ENCODE measurements around the gene GMPPB.
"Not testable (repeated sequence)": the region's sequence is repeated elsewhere in the genome, so short reads cannot be mapped to it uniquely, and the experiment has no call there.

The GMPPB gene

GRCh38 chr3:49689908-49690624, 33.7 kb downstream of the GMPPB start:
- H3K27me3 ChIP-seq; H3K36me3 ChIP-seq; H3K9me3 ChIP-seq; intact Hi-C loops (cut with DNase I; ENCODE audit: low total_unique reads); DNase-seq: not testable (repeated sequence)
- Histone ChIP-seq H3K27ac (peak overlapping the region; percentile 84 to 85), H3K4me3 (peak overlapping the region; percentile 81 to 91), H3K4me1 (peaks cover 0 to 48% (median 33%) of the 10 kb centered on the region in 4 donors)

DNA sequence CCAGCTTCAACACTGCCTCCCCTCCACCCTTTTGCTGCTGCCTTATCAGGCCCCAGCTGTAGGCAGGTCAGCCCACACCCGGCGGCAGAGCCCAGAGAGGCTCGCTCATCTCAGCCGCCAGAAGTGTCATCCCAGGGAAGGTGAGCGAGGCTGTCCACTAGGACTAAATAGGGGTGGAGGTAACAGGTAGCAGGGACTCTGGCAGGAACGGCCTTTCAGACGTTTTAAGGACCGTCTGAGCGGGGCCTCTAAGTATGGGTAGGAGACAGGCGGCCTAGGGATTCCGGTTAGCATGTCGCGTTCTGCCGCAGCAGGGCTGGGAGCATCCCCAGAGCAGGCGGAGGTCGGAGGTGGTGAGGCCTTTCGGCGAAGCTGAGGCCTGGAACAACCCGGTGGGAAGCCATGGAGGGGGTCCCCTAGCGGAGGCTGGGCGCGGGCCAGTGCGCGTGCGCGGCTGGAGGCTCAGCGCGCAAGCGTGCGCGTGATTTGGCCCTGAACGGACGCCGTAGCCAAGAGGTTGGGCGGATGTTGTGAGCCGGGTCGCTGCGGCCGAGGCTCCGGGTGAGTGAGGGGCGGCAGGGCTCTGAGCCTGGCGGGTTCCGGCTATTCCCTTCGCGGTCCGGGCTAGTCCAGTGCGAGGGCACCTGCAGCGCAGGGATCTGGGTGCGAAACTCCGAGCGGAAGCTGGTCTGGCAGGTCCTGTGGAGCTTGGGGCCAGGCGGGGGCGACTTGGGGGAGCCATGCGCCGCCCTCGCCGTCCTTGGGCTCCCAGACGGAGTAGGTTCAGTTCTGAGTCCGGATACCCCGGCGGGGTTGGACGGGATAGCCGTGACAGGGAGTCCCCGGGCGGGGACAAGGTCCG, 34.5 kb downstream of the GMPPB start, which contains the start of the genes MST1 and RNF123:
MST1 (minus strand) TSS at position 429 of the 862 bp plus-strand sequence. CDS start 783 bp downstream, outside the sequence.
RNF123 (plus strand) TSS at position 512 of the 862 bp plus-strand sequence. CDS start 1,609 bp downstream, outside the sequence.
- DNase-seq, result peak; percentile 79 to 92
- peak; percentile 28 to 30 for TF ChIP-seq CTCF (IDR thresholded peaks at IDR 0.05)
- peak within 1 kb of the TSS; percentile 84 to 85 for H3K27ac ChIP-seq

DNA sequence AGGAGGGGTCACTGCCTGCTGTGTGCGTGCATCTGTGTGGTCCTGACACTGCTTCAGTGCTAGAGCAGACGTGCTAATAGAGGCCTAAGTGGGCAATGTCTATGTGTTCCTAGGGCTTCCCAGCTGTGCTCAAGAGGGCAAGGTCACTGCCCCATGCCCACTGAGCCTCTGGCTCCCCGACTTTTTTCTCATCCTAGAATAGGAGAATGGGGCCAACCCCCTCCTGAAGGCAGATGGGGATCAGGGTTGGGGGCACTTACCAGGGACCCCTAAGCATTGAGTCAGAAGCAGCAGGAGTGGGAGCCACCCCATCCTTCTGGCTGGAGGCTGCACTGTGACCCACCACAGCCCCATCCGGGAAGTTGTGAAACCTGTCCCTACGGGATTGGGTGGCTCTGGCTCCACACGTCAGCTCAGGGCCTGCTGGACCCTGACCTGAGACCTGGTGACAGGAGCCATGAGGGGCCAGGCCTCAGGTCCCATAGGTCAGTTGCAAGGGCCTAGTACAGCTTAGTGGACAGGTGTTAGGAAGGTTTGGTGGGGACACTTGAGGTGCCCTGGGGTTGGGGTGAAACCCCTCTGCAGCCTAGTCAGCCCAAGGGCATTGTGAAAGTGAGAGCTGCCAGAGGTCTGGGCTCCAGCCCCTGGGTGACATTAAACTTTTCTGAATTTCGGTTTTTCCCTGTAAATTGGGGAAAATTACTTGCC, 35.3 kb downstream of the GMPPB start:
- intact Hi-C loops (cut with DNase I; ENCODE audit: low total_unique reads); H3K27me3 ChIP-seq; H3K9me3 ChIP-seq; DNase-seq: not testable (repeated sequence)
- peaks cover 0 to 48% (median 33%) of the 10 kb centered on the region in 4 donors for H3K4me1 ChIP-seq
- H3K4me3 ChIP-seq, result peak overlapping the region; percentile 81 to 91
- H3K36me3 ChIP-seq, result peaks cover 3 to 13% (median 6%) of the 10 kb centered on the region in 3 donors
- peak overlapping the region; percentile 84 to 85 for H3K27ac ChIP-seq

More for the DNA sequence above, 34.5 kb downstream of the GMPPB start, which contains the start of the genes MST1 and RNF123:
- Histone ChIP-seq H3K36me3 (peaks cover 0 to 6% (median 0%) of the 10 kb centered on the region in 3 donors), H3K27me3 (no peaks in the 10 kb centered on the region), H3K9me3 (no peaks in the 10 kb centered on the region), H3K4me1 (peaks cover 0 to 48% (median 33%) of the 10 kb centered on the region in 4 donors), H3K4me3 (peak within 1 kb of the TSS; percentile 81 to 91)
- intact Hi-C loops (cut with DNase I; ENCODE audit: low total_unique reads), result no loop called here

- H3K27ac ChIP-seq; H3K27me3 ChIP-seq; DNase-seq; intact Hi-C loops (cut with DNase I; ENCODE audit: low total_unique reads); H3K4me3 ChIP-seq; H3K9me3 ChIP-seq: not testable (repeated sequence)
- Histone ChIP-seq H3K4me1 (peaks cover 0 to 48% (median 33%) of the 10 kb centered on the region in 4 donors), H3K36me3 (peaks cover 14 to 24% (median 16%) of the 10 kb centered on the region in 3 donors)
Measured at GRCh38 chr3:49687424-49687795, 36.3 kb downstream of the GMPPB start.

- DNase-seq; H3K27me3 ChIP-seq; intact Hi-C loops (cut with DNase I; ENCODE audit: low total_unique reads); H3K9me3 ChIP-seq: not testable (repeated sequence)
- peak overlapping the region; percentile 36 to 46 for H3K4me3 ChIP-seq
- H3K36me3 ChIP-seq, result peaks cover 16 to 29% (median 22%) of the 10 kb centered on the region in 3 donors
- H3K4me1 ChIP-seq, result peaks cover 0 to 47% (median 33%) of the 10 kb centered on the region in 4 donors
- H3K27ac ChIP-seq, result peak overlapping the region; percentile 4 to 33
Measured at GRCh38 chr3:49686769-49687423, 36.9 kb downstream of the GMPPB start.

GRCh38 chr3:49686346-49686745, 37.4 kb downstream of the GMPPB start:
- H3K9me3 ChIP-seq; intact Hi-C loops (cut with DNase I; ENCODE audit: low total_unique reads); DNase-seq; H3K27me3 ChIP-seq: not testable (repeated sequence)
- H3K36me3 ChIP-seq, result peaks cover 22 to 35% (median 27%) of the 10 kb centered on the region in 3 donors
- peaks cover 0 to 41% (median 31%) of the 10 kb centered on the region in 4 donors for H3K4me1 ChIP-seq
- peak overlapping the region; percentile 36 to 46 for H3K4me3 ChIP-seq
- peak overlapping the region; percentile 4 to 33 for H3K27ac ChIP-seq

- intact Hi-C loops (cut with DNase I; ENCODE audit: low total_unique reads); H3K27me3 ChIP-seq; H3K27ac ChIP-seq; H3K9me3 ChIP-seq; DNase-seq: not testable (repeated sequence)
- peak overlapping the region; percentile 36 to 46 for H3K4me3 ChIP-seq
- H3K36me3 ChIP-seq, result peaks cover 27 to 40% (median 32%) of the 10 kb centered on the region in 3 donors
- peaks cover 0 to 36% (median 26%) of the 10 kb centered on the region in 4 donors for H3K4me1 ChIP-seq
Measured at GRCh38 chr3:49685846-49686245, 37.9 kb downstream of the GMPPB start.

GRCh38 chr3:49685103-49685502, 38.6 kb downstream of the GMPPB start:
- DNase-seq; H3K9me3 ChIP-seq; intact Hi-C loops (cut with DNase I; ENCODE audit: low total_unique reads); H3K27ac ChIP-seq; H3K27me3 ChIP-seq; H3K4me3 ChIP-seq: not testable (repeated sequence)
- Histone ChIP-seq H3K4me1 (peaks cover 0 to 29% (median 18%) of the 10 kb centered on the region in 4 donors), H3K36me3 (peaks cover 33 to 47% (median 40%) of the 10 kb centered on the region in 3 donors)

DNA sequence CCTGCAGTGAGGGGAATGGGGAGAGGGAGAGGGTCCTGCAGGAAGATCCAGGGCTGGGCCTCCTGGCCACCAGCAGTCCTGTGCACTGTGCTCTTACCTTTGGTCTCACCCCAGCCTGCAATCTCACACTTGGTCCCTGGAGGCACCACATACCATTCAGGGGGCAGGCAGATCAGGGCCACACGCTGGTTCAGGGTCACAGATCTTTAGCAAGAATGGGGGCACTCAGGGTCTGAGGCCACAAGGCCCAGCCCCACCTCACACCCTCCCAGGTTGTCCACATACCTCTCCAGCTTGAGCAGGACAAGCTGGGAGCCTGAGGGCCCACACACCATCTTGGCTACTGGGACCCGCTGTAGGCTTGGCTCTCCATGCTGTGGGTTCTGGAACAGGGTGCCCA, 39.3 kb downstream of the GMPPB start:
- H3K27ac ChIP-seq; intact Hi-C loops (cut with DNase I; ENCODE audit: low total_unique reads); H3K9me3 ChIP-seq; H3K4me3 ChIP-seq; H3K27me3 ChIP-seq; DNase-seq: not testable (repeated sequence)
- Histone ChIP-seq H3K4me1 (peaks cover 0 to 26% (median 15%) of the 10 kb centered on the region in 4 donors), H3K36me3 (peaks cover 39 to 54% (median 46%) of the 10 kb centered on the region in 3 donors)
